Psoas muscle (tissue), 8 donors: Measurements from ENCODE around the gene CD3E. TPM values are rescaled to one million over a fixed set of nuclear protein-coding genes. Genes with fewer than 3 reads are reported as not detected.

Source experiments
- ATAC-seq, 4 donors: fragments of 200-7000 bp; cut with Tn5 transposase; one replicate each; pipeline ENCODE4 v1.9.1; 2020; ENCODE audit warnings: moderate library complexity in 3 of 4, mild to moderate bottlenecking in 2 of 4
- DNase-seq, 2 donors: peaks; one replicate each; pipeline ENCODE4 v3.0.0-alpha.2; 2020
- H3K27ac ChIP-seq: fragments of 200-600 bp; one replicate; pipeline ENCODE4 v1.8.0; 2022
- H3K27me3 ChIP-seq, 3 donors: fragments of 200-600 bp in 1 of 3; one replicate each; pipeline versions ENCODE4 v1.6.1 to v1.8.0; 2013 to 2022; ENCODE audit warnings: low read length in 2 of 3, mild to moderate bottlenecking in 2 of 3, moderate library complexity in 1 of 3; ENCODE audit not compliant: insufficient read depth in 3 of 3
- H3K36me3 ChIP-seq, 2 donors: fragments of 200-600 bp in 1 of 2; one replicate each; pipeline versions ENCODE4 v1.6.1 to v1.8.0; 2013 to 2022; ENCODE audit warnings: low read depth in 1 of 2, mild to moderate bottlenecking in 1 of 2, moderate library complexity in 1 of 2; ENCODE audit not compliant: insufficient read depth in 1 of 2
- H3K4me1 ChIP-seq: fragments of 200-600 bp; one replicate; pipeline ENCODE4 v1.8.0; 2022
- H3K4me3 ChIP-seq: fragments of 200-600 bp; one replicate; pipeline ENCODE4 v1.8.0; 2022; ENCODE audit warnings: mild to moderate bottlenecking
- H3K9me3 ChIP-seq: fragments of 200-600 bp; one replicate; pipeline ENCODE4 v1.8.0; 2022
- CTCF ChIP-seq: fragments of 200-600 bp; IDR thresholded peaks from one replicate; pipeline ENCODE4 v1.8.0; 2022; ENCODE audit warnings: antibody characterized with exemption
- WGBS, 3 donors: extraction: QIAGEN DNeasy Blood & Tissue Kit; methylation state at CpG; one replicate each; pipeline versions ENCODE4 v1.1.6 to v1.1.7; 2013; 5-methylcytosine and 5-hydroxymethylcytosine counted together
- intact Hi-C, 2 donors: fragments of 100-400 bp; cut with DNase I; formaldehyde crosslinking; loops; one replicate each; pipeline versions ENCODE4 v1.11.0 to v1.14.2; 2022
- polyA plus RNA-seq, 3 donors: library from polyadenylated mRNA; stranded (reverse); fragments of 200-250 nt; gene quantifications; one replicate each; pipeline ENCODE4 v1.2.3, GENCODE V29; 2013
- total RNA-seq, 4 donors: library from RNA; stranded (reverse); fragmentation: NEBNext Ultra II Directional in 2 of 4; extraction: Animal tissue kit (Norgen Biotek cat#: 25700) in 2 of 4; gene quantifications; one replicate each; pipeline versions ENCODE4 v1.2.1 to v1.2.4, GENCODE V29; 2021 to 2023
- donor health status: healthy with polysubstance abuse.
- donor health status: DM: no; HTN: no; CAD: no; lungs with moderate emphysema.
- donor health status: Bipolar disorder and iron deficiency.
- donor health status: healthy.
- donor health status: DM: yes; HTN: yes; CAD: no.
- donor health status: DM: no; HTN: no; CAD: no.
- donor health status: DM: no; HTN: no; CAD: no.
- donor health status: DM: yes; HTN: yes; CAD: no.

CD3E gene
- total and polyA plus RNA-seq, 7 donors, result 0.15 to 1.2 (median 0.27) TPM

- Histone ChIP-seq H3K27ac (no peak overlapping the region), H3K36me3 (no peaks in the 10 kb centered on the region), H3K4me1 (no peaks in the 10 kb centered on the region), H3K4me3 (no peak overlapping the region), H3K9me3 (no peaks in the 10 kb centered on the region), H3K27me3 (peaks cover 0 to 3% (median 0%) of the 10 kb centered on the region in 3 donors)
- no peak for DNase-seq
- intact Hi-C loops, result loop anchor here in 1 of 2 donors (10.0 kb wide), 2 partner anchors 54 to 194 kb away; partner anchors contain the start of genes CD3D and CD3G
- peak; percentile 10 for TF ChIP-seq CTCF
- ATAC-seq, result peak in 1 of 4 donors; percentile 24
- 28 to 36% (median 29%) methylated on average over 9 of the region's 9 CpGs for WGBS, 3 donors
These were observed 13.6 kb upstream of the CD3E start for GRCh38 chr11:118290923-118291322.

GRCh38 chr11:118291477-118292135 lies 12.9 kb upstream of the CD3E start:
- Histone ChIP-seq H3K4me1 (no peaks in the 10 kb centered on the region), H3K4me3 (no peak overlapping the region), H3K27ac (no peak overlapping the region), H3K36me3 (no peaks in the 10 kb centered on the region), H3K9me3 (no peaks in the 10 kb centered on the region), H3K27me3 (peaks cover 0 to 3% (median 0%) of the 10 kb centered on the region in 3 donors)
- WGBS, 3 donors, result 75 to 78% (median 77%) methylated on average over 9 of the region's 9 CpGs
- TF ChIP-seq CTCF, result no peak
- DNase-seq (no peak), ATAC-seq (no peak)
- intact Hi-C loops, result loop anchor here in 1 of 2 donors (10.0 kb wide), 2 partner anchors 53 to 193 kb away; partner anchors contain the start of genes CD3D and CD3G

GRCh38 chr11:118294053-118294452 lies 10.5 kb upstream of the CD3E start:
- no peaks in the 10 kb centered on the region for H3K9me3 ChIP-seq
- no peak overlapping the region for H3K27ac ChIP-seq
- ATAC-seq, result no peak
- H3K27me3 ChIP-seq, result peaks cover 0 to 3% (median 0%) of the 10 kb centered on the region in 3 donors
- DNase-seq, result no peak
- H3K4me3 ChIP-seq, result no peak overlapping the region
- WGBS, 3 donors, result 89 to 90% (median 90%) methylated on average over 2 of the region's 2 CpGs
- intact Hi-C loops, result loop anchor here in 1 of 2 donors (10.0 kb wide), 2 partner anchors 51 to 191 kb away; partner anchors contain the start of genes CD3D and CD3G
- H3K36me3 ChIP-seq, result no peaks in the 10 kb centered on the region
- no peak for TF ChIP-seq CTCF
- no peaks in the 10 kb centered on the region for H3K4me1 ChIP-seq

- Histone ChIP-seq H3K27ac (no peak overlapping the region), H3K4me3 (no peak overlapping the region), H3K4me1 (no peaks in the 10 kb centered on the region), H3K27me3 (peaks cover 0 to 3% (median 0%) of the 10 kb centered on the region in 3 donors), H3K36me3 (no peaks in the 10 kb centered on the region), H3K9me3 (no peaks in the 10 kb centered on the region)
- no peak for ATAC-seq
- 56 to 75% (median 65%) methylated on average over 5 of the region's 5 CpGs for whole genome bisulfite sequencing, 3 donors
- no peak for DNase-seq
- no peak for TF ChIP-seq CTCF
- intact Hi-C loops, result loop anchor here in 1 of 2 donors (10.0 kb wide), 2 partner anchors 50 to 190 kb away; partner anchors contain the start of genes CD3D and CD3G
These were observed 9.3 kb upstream of the CD3E start for GRCh38 chr11:118295199-118295598.
